Stimulated activated CD4-positive, alpha-beta T cell treated with anti-CD3 and anti-CD28 coated beads, Interleukin-4, amount 100 ng/mL, for 48 hours (primary cell): ENCODE measurements around the gene SNURF.
"Not testable (repeated sequence)": the region's sequence is repeated elsewhere in the genome, so short reads cannot be mapped to it uniquely, and the experiment has no call there.

ENCODE experiments used
- DNase-seq, 2 donors: peaks; one replicate each; pipeline ENCODE4 v3.0.0-alpha.2; 2020; ENCODE audit warnings: low read depth in 2 of 2

The SNURF gene

GRCh38 chr15:24954783-24955530, at the start of gene SNURF, which contains the start of gene SNRPN:
Gene SNURF (plus strand): TSS chr15:24954987. CDS start chr15:24955049, 62 bp downstream.
Gene SNRPN (plus strand): TSS chr15:24954987. CDS start chr15:24974454, 19,467 bp downstream.
- DNase-seq: peak; percentile 47 to 58

- DNase-seq: no peak
Measured at GRCh38 chr15:24916305-24917009, 38.3 kb upstream of the SNURF start.

GRCh38 chr15:24917431-24917830, 37.4 kb upstream of the SNURF start:
- no peak for DNase-seq

- no peak for DNase-seq
Measured at GRCh38 chr15:24919446-24919845, 35.3 kb upstream of the SNURF start.

- DNase-seq: not testable (repeated sequence)
Measured at GRCh38 chr15:24922781-24923180, 32.0 kb upstream of the SNURF start.

- DNase-seq: no peak
Measured at GRCh38 chr15:24924153-24924552, 30.6 kb upstream of the SNURF start.

GRCh38 chr15:24924621-24925020, 30.2 kb upstream of the SNURF start:
- no peak for DNase-seq

GRCh38 chr15:24931874-24932732, 22.7 kb upstream of the SNURF start:
- DNase-seq: not testable (repeated sequence)

- no peak for DNase-seq
Measured at GRCh38 chr15:24933716-24934115, 21.1 kb upstream of the SNURF start.

- not testable (repeated sequence) for DNase-seq
Measured at GRCh38 chr15:24938224-24938623, 16.6 kb upstream of the SNURF start.

GRCh38 chr15:24940236-24940635, 14.6 kb upstream of the SNURF start:
- no peak for DNase-seq

GRCh38 chr15:24943361-24943760, 11.4 kb upstream of the SNURF start:
- DNase-seq: no peak

GRCh38 chr15:24944954-24945353, 9.8 kb upstream of the SNURF start:
- DNase-seq: no peak

GRCh38 chr15:24945711-24946110, 9.1 kb upstream of the SNURF start:
- DNase-seq: no peak

- no peak for DNase-seq
Measured at GRCh38 chr15:24948495-24948894, 6.3 kb upstream of the SNURF start.

GRCh38 chr15:24955531-24955921, 739 bp downstream of the SNURF start:
- no peak for DNase-seq

- peak; percentile 49 to 60 for DNase-seq
Measured at GRCh38 chr15:24956111-24956838, 1.5 kb downstream of the SNURF start.

GRCh38 chr15:24957691-24958090, 2.9 kb downstream of the SNURF start:
- DNase-seq: no peak

- no peak for DNase-seq
Measured at GRCh38 chr15:24961967-24962366, 7.2 kb downstream of the SNURF start.

- DNase-seq: no peak
Measured at GRCh38 chr15:24962880-24963279, 8.1 kb downstream of the SNURF start.

GRCh38 chr15:24966364-24967103, 11.7 kb downstream of the SNURF start:
- DNase-seq: no peak
